Pancreas (tissue), 10 donors: ENCODE data around the gene ZRANB2. TPM values are rescaled to one million over a fixed set of nuclear protein-coding genes. Genes with fewer than 3 reads are reported as not detected.

Experiments used
- ATAC-seq, 4 donors: fragments of 200-7000 bp; cut with Tn5 transposase; one replicate each; pipeline versions ENCODE4 v1.8.0 to v1.9.1; 2020; ENCODE audit warnings: mild to moderate bottlenecking in 4 of 4, moderate library complexity in 4 of 4
- DNase-seq, 6 donors: peaks; one replicate each; pipeline ENCODE4 v3.0.0-alpha.2; 2020
- FAIRE-seq: peaks from 2 replicates; lab custom pipeline; 2012; peaks lifted over from hg19 to GRCh38; lab: Jason Lieb, UNC
- H3K27ac ChIP-seq, 4 donors: fragments of 200-600 bp; sonication (generic); 1 replicate in 3 of 4; 2 replicates in 1 of 4; pipeline versions ENCODE4 v1.5.0 to v1.8.0; 2020
- H3K27me3 ChIP-seq, 4 donors: fragments of 200-600 bp; one replicate each; pipeline ENCODE4 v1.8.0; 2021
- H3K36me3 ChIP-seq, 3 donors: fragments of 200-600 bp; sonication (generic) in 1 of 3; one replicate each; pipeline versions ENCODE4 v1.5.0 to v1.8.0; 2020 to 2021
- H3K4me1 ChIP-seq, 3 donors: fragments of 200-600 bp; one replicate each; pipeline ENCODE4 v1.8.0; 2021
- H3K4me3 ChIP-seq, 4 donors: fragments of 200-600 bp; sonication (generic) in 2 of 4; one replicate each; pipeline versions ENCODE4 v1.5.0 to v1.8.0; 2020 to 2021
- H3K9me3 ChIP-seq, 4 donors: fragments of 200-600 bp; one replicate each; pipeline ENCODE4 v1.8.0; 2021
- WGBS, 2 donors: extraction: QIAGEN DNeasy Blood & Tissue Kit; methylation state at CpG; one replicate each; pipeline ENCODE4 v1.1.7; 2013; 5-methylcytosine and 5-hydroxymethylcytosine counted together
- intact Hi-C, 3 donors: fragments of 100-400 bp; cut with DNase I; formaldehyde crosslinking; loops; one replicate each; pipeline versions ENCODE4 v1.11.1 to v1.14.2; 2022
- polyA plus RNA-seq, 2 donors: library from polyadenylated mRNA; stranded (reverse); fragments of 200-250 nt; gene quantifications; one replicate each; pipeline ENCODE4 v1.2.3, GENCODE V29; 2013
- total RNA-seq, 6 donors: library from RNA; stranded (reverse); fragmentation: NEBNext Ultra II Directional in 4 of 6; extraction: Animal tissue kit (Norgen Biotek cat#: 25700) in 4 of 6; gene quantifications; one replicate each; pipeline versions ENCODE4 v1.2.1 to v1.2.4, GENCODE V29; 2021 to 2023
- TF ChIP-seq, protein P1 (sequence below), 4 donors: fragments of 200-600 bp; sonication (generic) in 3 of 4; IDR thresholded peaks; one replicate each; pipeline versions ENCODE4 v1.5.0 to v1.8.0; 2021; ENCODE audit warnings: antibody characterized with exemption in 4 of 4
- donor health status: healthy with polysubstance abuse.
- donor health status: DM: no; HTN: no; CAD: no; lungs with moderate emphysema.
- donor health status: DM: no; HTN: no; CAD: no.
- donor health status: control.
- donor health status: control.
- donor health status: Bipolar disorder and iron deficiency.
- donor health status: DM: yes; HTN: yes; CAD: no.
- donor health status: DM: no; HTN: no; CAD: no.
- donor health status: DM: no; HTN: no; CAD: no.
- donor health status: DM: yes; HTN: yes; CAD: no.

The ZRANB2 gene
- total and polyA plus RNA-seq, 8 donors: 22.0 to 62.9 (median 32.9) TPM

DNA sequence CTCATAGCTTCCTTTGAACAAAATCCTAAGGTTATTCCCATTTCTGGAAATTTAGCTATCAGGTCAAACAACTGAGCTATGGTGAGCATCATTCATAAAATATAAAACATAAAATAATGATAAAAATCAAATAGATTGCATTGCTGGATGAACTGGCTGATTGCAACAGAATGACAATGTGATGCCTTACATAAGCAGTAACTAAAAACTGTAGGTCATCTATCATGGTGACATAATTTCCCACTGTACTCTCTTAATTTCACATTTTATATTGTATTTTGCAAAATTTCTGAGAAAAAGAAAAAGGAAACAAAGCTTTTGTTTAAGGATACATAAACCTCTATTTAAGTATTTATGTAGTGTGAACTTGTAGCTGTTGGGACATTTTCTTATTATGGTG, 37.8 kb downstream of the ZRANB2 start:
- no peaks in the 10 kb centered on the region for H3K27me3 ChIP-seq
- TF ChIP-seq, protein P1, sequence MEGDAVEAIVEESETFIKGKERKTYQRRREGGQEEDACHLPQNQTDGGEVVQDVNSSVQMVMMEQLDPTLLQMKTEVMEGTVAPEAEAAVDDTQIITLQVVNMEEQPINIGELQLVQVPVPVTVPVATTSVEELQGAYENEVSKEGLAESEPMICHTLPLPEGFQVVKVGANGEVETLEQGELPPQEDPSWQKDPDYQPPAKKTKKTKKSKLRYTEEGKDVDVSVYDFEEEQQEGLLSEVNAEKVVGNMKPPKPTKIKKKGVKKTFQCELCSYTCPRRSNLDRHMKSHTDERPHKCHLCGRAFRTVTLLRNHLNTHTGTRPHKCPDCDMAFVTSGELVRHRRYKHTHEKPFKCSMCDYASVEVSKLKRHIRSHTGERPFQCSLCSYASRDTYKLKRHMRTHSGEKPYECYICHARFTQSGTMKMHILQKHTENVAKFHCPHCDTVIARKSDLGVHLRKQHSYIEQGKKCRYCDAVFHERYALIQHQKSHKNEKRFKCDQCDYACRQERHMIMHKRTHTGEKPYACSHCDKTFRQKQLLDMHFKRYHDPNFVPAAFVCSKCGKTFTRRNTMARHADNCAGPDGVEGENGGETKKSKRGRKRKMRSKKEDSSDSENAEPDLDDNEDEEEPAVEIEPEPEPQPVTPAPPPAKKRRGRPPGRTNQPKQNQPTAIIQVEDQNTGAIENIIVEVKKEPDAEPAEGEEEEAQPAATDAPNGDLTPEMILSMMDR (IDR thresholded peaks at IDR 0.05): no peak
- H3K36me3 ChIP-seq: no peaks in the 10 kb centered on the region
- intact Hi-C loops: loop anchor here in 1 of 3 donors (10.0 kb wide), 1 partner anchor 508 kb away; no protein-coding TSS in a partner anchor
- H3K9me3 ChIP-seq: no peaks in the 10 kb centered on the region
- ATAC-seq (no peak), FAIRE-seq (no peak), DNase-seq (no peak)
- no peak overlapping the region for H3K4me3 ChIP-seq
- H3K27ac ChIP-seq: no peak overlapping the region
- H3K4me1 ChIP-seq: peaks cover 0 to 7% (median 0%) of the 10 kb centered on the region in 3 donors

DNA sequence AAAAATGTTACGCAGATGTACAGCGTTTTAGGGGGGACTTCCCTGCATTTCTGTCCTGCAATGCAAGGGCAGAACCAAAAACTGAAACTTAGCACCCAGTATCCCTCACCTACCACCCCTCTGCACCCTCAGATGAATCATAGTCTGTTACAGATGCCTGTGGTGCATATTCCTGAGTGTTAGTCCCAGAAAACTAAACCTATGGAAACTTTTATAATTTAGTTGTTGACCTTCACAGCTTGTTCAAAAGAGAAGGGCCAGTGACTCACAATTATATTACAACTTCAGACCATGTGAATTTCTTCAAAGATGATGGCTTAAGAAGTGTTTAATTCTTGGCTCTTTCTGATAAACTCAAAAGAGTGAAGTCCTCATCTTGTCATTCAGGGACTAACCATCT, 39.0 kb downstream of the ZRANB2 start:
- ATAC-seq (peak in 1 of 4 donors; percentile 6), FAIRE-seq (no peak), DNase-seq (no peak)
- Histone ChIP-seq H3K27ac (no peak overlapping the region), H3K36me3 (no peaks in the 10 kb centered on the region), H3K9me3 (no peaks in the 10 kb centered on the region), H3K4me3 (no peak overlapping the region), H3K27me3 (no peaks in the 10 kb centered on the region), H3K4me1 (peaks cover 0 to 7% (median 0%) of the 10 kb centered on the region in 3 donors)
- WGBS, 2 donors: 74 to 77% methylated on average over 2 of the region's 2 CpGs
- intact Hi-C loops: loop anchor here in 1 of 3 donors (10.0 kb wide), 1 partner anchor 507 kb away; no protein-coding TSS in a partner anchor
- TF ChIP-seq, protein P1 (IDR thresholded peaks at IDR 0.05): no peak

DNA sequence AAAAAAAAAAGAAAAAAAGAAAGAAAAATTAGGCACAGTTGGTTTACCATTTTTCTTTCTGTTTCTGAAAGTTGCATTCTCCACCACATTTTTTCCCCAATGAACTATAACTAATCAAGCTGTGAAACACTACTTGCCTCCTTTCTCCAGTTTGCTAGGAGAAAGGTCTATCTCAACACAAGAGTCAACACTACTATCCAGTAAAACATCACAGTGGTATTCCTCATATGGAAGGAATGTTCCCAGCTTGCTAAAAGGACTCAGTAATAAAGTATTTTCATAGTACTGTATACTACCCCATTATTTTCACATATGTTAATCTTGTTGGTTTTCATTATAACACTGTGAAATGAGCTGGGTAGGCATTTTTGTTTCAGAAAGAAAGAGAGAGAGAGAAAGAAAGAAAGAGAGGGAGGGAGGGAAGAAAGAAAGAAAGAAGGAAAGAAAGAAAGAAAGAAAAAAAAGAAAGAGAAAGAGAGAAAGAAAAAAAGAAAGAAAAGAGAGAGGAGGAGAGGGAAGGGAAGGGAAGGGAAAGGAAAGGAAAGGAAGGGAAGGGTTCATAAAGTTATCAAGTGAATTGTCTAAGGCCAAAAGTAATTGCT, 41.1 kb downstream of the ZRANB2 start:
- H3K36me3 ChIP-seq: no peaks in the 10 kb centered on the region
- FAIRE-seq: no peak
- ATAC-seq: no peak
- H3K27ac ChIP-seq: no peak overlapping the region
- no peak overlapping the region for H3K4me3 ChIP-seq
- H3K27me3 ChIP-seq: no peaks in the 10 kb centered on the region
- H3K4me1 ChIP-seq: peaks cover 0 to 4% (median 0%) of the 10 kb centered on the region in 3 donors
- TF ChIP-seq, protein P1 (IDR thresholded peaks at IDR 0.05): no peak
- intact Hi-C loops: loop anchor here in 1 of 3 donors (10.0 kb wide), 1 partner anchor 505 kb away; no protein-coding TSS in a partner anchor
- H3K9me3 ChIP-seq: no peaks in the 10 kb centered on the region
- no peak for DNase-seq

DNA sequence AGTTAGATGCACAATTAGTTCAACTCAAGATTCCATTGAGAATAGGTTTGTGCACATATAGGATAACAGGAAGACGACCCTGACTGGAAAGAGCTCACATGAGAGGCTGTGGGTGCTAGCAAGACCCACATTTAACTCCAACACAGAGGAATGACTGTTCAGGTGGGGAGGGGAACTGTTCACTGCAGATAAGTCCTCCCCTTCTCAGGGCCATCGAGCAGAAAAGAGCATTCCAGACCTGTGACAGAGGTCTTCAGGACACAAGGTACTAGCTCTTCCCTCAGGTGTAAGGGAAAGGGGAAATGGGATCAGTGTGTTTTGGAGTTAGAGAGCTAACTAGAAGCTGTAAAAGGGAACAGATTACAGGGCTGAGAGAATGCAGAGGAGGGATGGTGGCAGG, 41.9 kb downstream of the ZRANB2 start:
- no peak overlapping the region for H3K4me3 ChIP-seq
- ATAC-seq (no peak), FAIRE-seq (no peak), DNase-seq (no peak)
- intact Hi-C loops: no loop called here
- no peaks in the 10 kb centered on the region for H3K27me3 ChIP-seq
- no peaks in the 10 kb centered on the region for H3K36me3 ChIP-seq
- TF ChIP-seq, protein P1 (IDR thresholded peaks at IDR 0.05): no peak
- no peaks in the 10 kb centered on the region for H3K4me1 ChIP-seq
- no peak overlapping the region for H3K27ac ChIP-seq
- 56% methylated on average over 2 of the region's 2 CpGs for WGBS, 2 donors
- H3K9me3 ChIP-seq: no peaks in the 10 kb centered on the region
